Spinal cord (tissue), 10 donors: ENCODE data around the gene FAM89A. TPM values are rescaled to one million over a fixed set of nuclear protein-coding genes. Genes with fewer than 3 reads are reported as not detected.
"Not testable (repeated sequence)": the region's sequence is repeated elsewhere in the genome, so short reads cannot be mapped to it uniquely, and the experiment has no call there.

ENCODE experiments used
- DNase-seq, 6 donors: peaks; one replicate each; pipeline versions ENCODE4 v3.0.0 to v3.0.0-alpha.2; 2013 to 2015; ENCODE audit warnings: low spot score in 6 of 6, low read depth in 4 of 6
- H3K27ac ChIP-seq: one replicate; pipeline ENCODE4 v1.5.1; 2013; ENCODE audit warnings: low read depth, low read length, control low read depth
- H3K27me3 ChIP-seq: one replicate; pipeline ENCODE4 v1.6.1; 2013; ENCODE audit warnings: low read length; ENCODE audit not compliant: control insufficient read depth, insufficient read depth
- H3K36me3 ChIP-seq: one replicate; pipeline ENCODE4 v1.6.1; 2013; ENCODE audit warnings: low read length; ENCODE audit not compliant: control insufficient read depth, insufficient read depth
- H3K4me1 ChIP-seq: one replicate; pipeline ENCODE4 v1.6.1; 2013; ENCODE audit warnings: low read length; ENCODE audit not compliant: control insufficient read depth, insufficient read depth
- H3K4me3 ChIP-seq: one replicate; pipeline ENCODE4 v1.5.1; 2013; ENCODE audit warnings: low read depth, low read length, control low read depth
- H3K9me3 ChIP-seq: one replicate; pipeline ENCODE4 v1.6.1; 2013; ENCODE audit warnings: low read length; ENCODE audit not compliant: control insufficient read depth, insufficient read depth
- WGBS: methylation state at CpG from one replicate; pipeline ENCODE4 v1.1.5; 2013; ENCODE audit warnings: missing lambda C conversion rate; ENCODE audit not compliant: insufficient coverage; 5-methylcytosine and 5-hydroxymethylcytosine counted together
- polyA plus RNA-seq, 2 donors: library from polyadenylated mRNA; unstranded; fragments of 120-200 nt; gene quantifications; one replicate each; pipeline ENCODE4 v1.2.1, GENCODE V29; 2013; ENCODE audit not compliant: insufficient read length in 2 of 2
- total RNA-seq, 2 donors: library from RNA; depleted of rRNA in 1 of 2; stranded (reverse); fragments of 120-200 nt in 1 of 2; fragments of >200 nt in 1 of 2; gene quantifications; one replicate each; pipeline versions ENCODE4 v1.2.3 to v1.2.4, GENCODE V29; 2013 to 2014
- donor health status: healthy.

The FAM89A gene
- total and polyA plus RNA-seq, 4 donors: 12.9 to 28.8 (median 23.5) TPM

DNA sequence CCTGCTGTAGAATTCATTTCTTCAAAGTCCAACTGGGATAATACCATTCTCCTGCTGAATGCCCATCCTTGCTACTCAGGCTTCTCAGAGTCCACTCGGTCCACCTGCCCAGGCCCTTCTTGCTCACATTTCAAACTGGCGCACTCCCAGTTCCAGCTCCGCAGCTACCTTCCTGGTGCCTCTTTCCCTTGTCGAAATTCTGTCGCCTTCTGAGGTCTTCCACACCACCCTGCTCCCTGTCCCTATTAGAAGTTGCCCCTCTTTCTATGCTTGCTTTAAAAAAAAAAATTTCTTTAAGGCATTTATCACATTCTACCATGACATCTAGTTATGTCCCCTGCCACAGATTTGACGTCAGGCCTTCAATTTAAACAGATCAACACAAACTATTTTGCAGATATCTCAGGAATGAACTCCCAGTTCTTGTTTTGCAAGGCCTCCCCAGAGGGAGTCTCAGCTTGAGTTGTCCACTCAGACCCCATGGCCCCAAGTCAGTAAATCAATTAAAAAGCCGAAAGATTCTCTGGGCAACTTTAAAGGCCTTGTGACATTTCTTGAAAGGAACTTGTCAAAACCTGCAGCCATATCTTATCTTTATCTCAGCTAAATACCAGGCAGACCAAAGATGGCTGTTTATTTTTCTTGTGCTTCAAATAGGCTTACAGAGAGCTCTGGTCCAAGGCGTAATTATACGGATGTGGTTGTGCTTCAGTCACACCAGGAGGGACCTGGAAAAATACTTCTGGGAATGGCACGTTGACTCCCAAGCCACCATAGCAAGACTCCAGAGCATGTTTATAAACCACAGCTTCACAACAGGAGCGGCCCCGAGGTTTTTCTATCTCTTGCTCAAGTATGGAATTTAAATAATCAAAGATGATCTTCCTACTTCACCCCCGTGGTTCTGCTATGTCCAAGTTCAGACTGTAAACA lies 2.2 kb downstream of the FAM89A start:
- WGBS: 83% methylated on average over 7 of the region's 13 CpGs
- H3K27me3 ChIP-seq: peaks cover 8% of the 10 kb centered on the region
- H3K4me1 ChIP-seq: peaks cover 35% of the 10 kb centered on the region
- H3K36me3 ChIP-seq: no peaks in the 10 kb centered on the region
- H3K4me3 ChIP-seq: peak overlapping the region; percentile 69
- H3K9me3 ChIP-seq: no peaks in the 10 kb centered on the region
- DNase-seq: no peak
- no peak overlapping the region for H3K27ac ChIP-seq

GRCh38 chr1:231036416-231036815 lies 3.6 kb downstream of the FAM89A start:
- no peak overlapping the region for H3K27ac ChIP-seq
- H3K4me1 ChIP-seq: peaks cover 35% of the 10 kb centered on the region
- DNase-seq: no peak
- WGBS: 45% methylated on average over 5 of the region's 5 CpGs
- H3K36me3 ChIP-seq: no peaks in the 10 kb centered on the region
- H3K27me3 ChIP-seq: peaks cover 8% of the 10 kb centered on the region
- no peak overlapping the region for H3K4me3 ChIP-seq
- H3K9me3 ChIP-seq: no peaks in the 10 kb centered on the region

DNA sequence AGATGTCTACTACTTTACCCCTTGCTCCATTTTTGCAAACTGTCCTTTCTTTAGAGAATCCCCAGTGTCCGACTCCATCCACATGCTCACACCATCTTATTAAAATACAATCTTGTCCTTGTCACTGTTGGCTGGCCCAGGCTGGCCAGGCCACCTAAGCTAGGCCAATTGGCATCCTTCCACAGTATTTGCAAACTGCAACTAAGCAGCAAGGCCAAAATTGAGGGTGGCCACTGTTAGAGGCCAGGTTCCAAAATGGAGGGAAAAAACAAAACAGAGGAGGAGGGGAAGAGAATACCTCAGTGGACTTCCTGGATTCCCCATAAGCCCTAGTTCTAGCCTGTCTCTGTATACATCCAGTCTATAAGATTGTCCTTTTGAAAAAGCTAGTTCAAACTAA lies 4.3 kb downstream of the FAM89A start:
- Histone ChIP-seq H3K9me3 (no peaks in the 10 kb centered on the region), H3K36me3 (no peaks in the 10 kb centered on the region), H3K27me3 (peaks cover 8% of the 10 kb centered on the region), H3K4me3 (no peak overlapping the region), H3K4me1 (peaks cover 30% of the 10 kb centered on the region), H3K27ac (no peak overlapping the region)
- peak in 1 of 6 donors; percentile 39 for DNase-seq
- WGBS: 69% methylated on average over 1 of the region's 1 CpG

DNA sequence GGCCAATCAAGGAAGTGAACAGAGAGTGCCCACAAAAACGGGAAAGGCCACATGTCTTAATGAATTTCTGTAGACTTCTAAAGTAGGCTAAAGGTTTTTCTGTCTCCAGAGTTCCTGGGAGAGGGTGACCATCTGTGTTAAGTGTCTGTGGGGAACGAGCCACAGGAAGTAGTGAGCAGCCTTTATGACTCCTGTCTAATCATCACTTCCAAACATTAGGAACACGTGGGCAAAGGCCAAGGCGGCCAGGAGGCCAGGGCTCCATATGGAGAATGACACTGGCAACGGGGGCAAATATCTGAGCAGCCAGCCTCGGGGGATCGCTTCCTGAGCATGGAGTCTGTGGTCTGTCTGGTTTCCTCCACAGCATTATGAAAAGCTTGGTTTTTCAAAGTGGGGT lies 7.1 kb downstream of the FAM89A start:
- no peak for DNase-seq
- Histone ChIP-seq H3K4me3 (no peak overlapping the region), H3K27me3 (no peaks in the 10 kb centered on the region), H3K27ac (no peak overlapping the region), H3K4me1 (peaks cover 26% of the 10 kb centered on the region), H3K9me3 (no peaks in the 10 kb centered on the region), H3K36me3 (no peaks in the 10 kb centered on the region)
- 65% methylated on average over 5 of the region's 7 CpGs for whole genome bisulfite sequencing

DNA sequence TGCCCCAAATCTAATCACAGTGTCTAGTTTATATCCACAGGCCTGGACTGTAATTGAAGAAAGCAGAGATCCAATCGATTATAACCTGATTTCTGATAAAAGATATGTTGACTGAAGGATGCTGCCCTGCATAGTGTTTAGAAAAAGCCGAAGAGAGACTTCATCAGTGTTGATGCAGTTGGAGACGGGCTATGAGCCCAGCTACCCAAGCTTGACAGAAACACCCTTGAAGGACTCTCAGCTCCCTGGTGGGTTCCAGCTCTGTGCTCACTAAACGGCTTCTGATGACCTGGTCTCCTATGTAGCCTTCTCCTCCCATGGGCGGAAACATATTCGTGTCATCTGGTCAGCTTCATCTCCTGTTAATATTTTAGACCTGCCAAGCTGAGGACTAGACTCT lies 10.2 kb downstream of the FAM89A start:
- Histone ChIP-seq H3K4me3 (no peak overlapping the region), H3K9me3 (no peaks in the 10 kb centered on the region), H3K27ac (no peak overlapping the region), H3K27me3 (no peaks in the 10 kb centered on the region), H3K4me1 (peaks cover 15% of the 10 kb centered on the region), H3K36me3 (no peaks in the 10 kb centered on the region)
- WGBS: 90% methylated on average over 5 of the region's 6 CpGs
- no peak for DNase-seq

DNA sequence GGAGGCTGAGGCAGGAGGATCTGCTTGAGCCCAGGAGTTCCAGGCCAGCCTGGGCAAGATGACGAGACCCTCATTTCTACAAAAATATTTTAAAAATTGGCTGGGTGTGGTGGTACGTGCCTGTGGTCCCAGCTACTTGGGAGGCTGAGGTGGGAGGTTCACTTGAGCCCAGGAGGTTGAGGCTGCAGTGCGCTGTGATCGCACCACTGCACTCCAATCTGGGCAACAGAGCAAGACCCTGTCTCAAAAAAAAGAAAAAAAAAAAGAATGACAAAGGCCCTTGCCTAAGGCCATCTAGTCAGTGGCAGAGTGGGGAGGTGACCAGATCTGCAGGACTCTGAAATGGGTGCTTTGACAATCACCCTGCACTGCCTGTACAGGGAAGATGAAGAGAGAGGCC lies 10.8 kb downstream of the FAM89A start:
- not testable (repeated sequence) for H3K36me3 ChIP-seq, H3K27me3 ChIP-seq, DNase-seq, H3K27ac ChIP-seq, H3K4me3 ChIP-seq, H3K9me3 ChIP-seq
- WGBS: 100% methylated on average over 3 of the region's 4 CpGs
- peaks cover 15% of the 10 kb centered on the region for H3K4me1 ChIP-seq

DNA sequence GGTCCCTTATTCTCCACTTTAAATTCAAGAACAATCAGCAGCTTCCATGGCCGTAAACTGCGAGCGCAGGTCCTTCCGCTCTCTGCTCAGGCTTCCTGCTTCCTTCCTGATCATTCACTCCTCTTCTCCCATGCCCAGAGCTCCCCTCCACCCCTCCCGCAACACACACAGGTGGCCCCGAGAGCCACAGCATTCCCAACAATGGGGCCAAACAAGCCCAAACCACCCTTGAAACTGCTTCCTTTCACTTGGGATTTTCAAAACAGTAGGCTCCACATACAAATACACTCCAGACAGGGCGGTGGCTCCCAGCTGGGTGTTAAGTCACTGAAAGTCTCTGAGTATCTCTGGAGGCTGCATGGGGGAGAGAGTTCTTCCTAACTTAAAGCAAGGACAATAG lies 11.4 kb downstream of the FAM89A start:
- H3K36me3 ChIP-seq: no peaks in the 10 kb centered on the region
- 51% methylated on average over 6 of the region's 7 CpGs for WGBS
- DNase-seq: peak in 1 of 6 donors; percentile 19
- no peaks in the 10 kb centered on the region for H3K9me3 ChIP-seq
- H3K4me3 ChIP-seq: no peak overlapping the region
- no peaks in the 10 kb centered on the region for H3K27me3 ChIP-seq
- H3K27ac ChIP-seq: no peak overlapping the region
- peaks cover 15% of the 10 kb centered on the region for H3K4me1 ChIP-seq

- WGBS: 99% methylated on average over 8 of the region's 10 CpGs
- H3K4me1 ChIP-seq: peaks cover 13% of the 10 kb centered on the region
- no peak for DNase-seq
- H3K9me3 ChIP-seq: no peaks in the 10 kb centered on the region
- peaks cover 3% of the 10 kb centered on the region for H3K36me3 ChIP-seq
- no peaks in the 10 kb centered on the region for H3K27me3 ChIP-seq
- no peak overlapping the region for H3K4me3 ChIP-seq
- H3K27ac ChIP-seq: no peak overlapping the region
Measured at GRCh38 chr1:231027971-231028370, 12.1 kb downstream of the FAM89A start.

- Histone ChIP-seq H3K27ac (no peak overlapping the region), H3K36me3 (peaks cover 4% of the 10 kb centered on the region)
- 90% methylated on average over 22 of the region's 23 CpGs for WGBS
Measured at GRCh38 chr1:231027136-231027925, 12.7 kb downstream of the FAM89A start.

More at GRCh38 chr1:231027136-231027925, 12.7 kb downstream of the FAM89A start:
- Histone ChIP-seq H3K27me3 (no peaks in the 10 kb centered on the region), H3K9me3 (no peaks in the 10 kb centered on the region), H3K4me1 (peaks cover 12% of the 10 kb centered on the region), H3K4me3 (no peak overlapping the region)
- DNase-seq: no peak
